Esophagus mucosa (tissue), 1 donor: ENCODE data around the gene BTN3A1. TPM values are rescaled to one million over a fixed set of nuclear protein-coding genes. Genes with fewer than 3 reads are reported as not detected.
"Not testable (repeated sequence)": the region's sequence is repeated elsewhere in the genome, so short reads cannot be mapped to it uniquely, and the experiment has no call there.

Experiments used
- ATAC-seq: fragments of 200-7000 bp; cut with Tn5 transposase; one replicate; pipeline ENCODE4 v1.9.1; 2020
- total RNA-seq: library from RNA; stranded (reverse); gene quantifications from one replicate; pipeline ENCODE4 v1.2.4, GENCODE V29; 2023
- donor health status: DM: yes; HTN: yes; CAD: no.

BTN3A1 gene
- total RNA-seq, 1 donor from 2014 or later, result 6.2 TPM

DNA sequence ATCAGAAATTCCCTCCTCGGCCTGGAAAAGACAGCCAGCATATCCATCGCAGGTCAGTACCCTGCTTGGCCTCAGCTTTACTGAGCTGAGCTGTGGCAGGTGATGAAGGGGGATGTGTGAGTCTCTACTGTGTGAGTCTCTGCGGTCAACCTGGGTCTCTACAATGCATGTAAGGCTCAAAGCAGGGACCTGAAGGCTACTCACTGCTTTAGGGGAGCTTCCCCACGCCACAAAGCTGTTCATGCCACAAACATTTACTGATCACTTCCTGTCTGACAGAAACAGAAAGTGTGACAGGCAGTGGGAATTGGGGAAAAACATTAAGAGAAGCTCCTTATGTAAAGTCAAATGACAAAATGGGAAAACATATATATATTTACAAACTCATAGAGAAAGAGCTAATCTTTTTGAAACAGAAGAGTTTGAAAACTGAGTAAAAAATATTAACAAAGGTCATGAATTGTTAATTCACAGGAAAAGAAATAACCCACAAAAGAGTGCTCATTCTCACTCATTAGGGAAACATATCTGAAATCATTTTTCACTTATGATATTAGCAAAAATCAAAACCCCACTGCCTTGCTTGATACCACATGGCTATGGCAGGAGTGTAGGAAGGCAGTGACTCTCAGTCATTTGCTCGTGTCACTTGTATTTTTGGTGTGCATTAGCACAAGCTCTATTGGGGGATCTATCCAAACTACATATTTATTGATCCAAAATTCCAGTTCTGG, 44.0 kb downstream of the BTN3A1 start:
- ATAC-seq, result no peak

DNA sequence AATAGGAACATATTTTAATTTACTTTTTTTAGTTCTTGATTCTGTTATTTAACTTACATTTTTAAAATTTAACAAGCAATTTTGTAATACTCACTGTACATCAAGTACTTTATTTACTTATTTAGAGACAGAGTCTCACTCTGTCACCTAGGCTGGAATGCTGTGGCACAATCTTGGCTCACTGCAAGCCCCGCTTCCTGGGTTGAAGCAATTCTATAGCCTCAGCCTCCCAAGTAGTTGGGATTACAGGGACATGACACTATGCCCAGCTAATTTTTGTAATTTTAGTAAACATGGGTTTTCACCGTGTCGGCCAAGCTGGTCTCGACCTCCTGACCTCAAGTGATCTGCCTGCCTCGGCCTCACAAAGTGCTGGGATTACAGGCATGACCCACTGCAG, 45.2 kb downstream of the BTN3A1 start:
- ATAC-seq, result no peak

DNA sequence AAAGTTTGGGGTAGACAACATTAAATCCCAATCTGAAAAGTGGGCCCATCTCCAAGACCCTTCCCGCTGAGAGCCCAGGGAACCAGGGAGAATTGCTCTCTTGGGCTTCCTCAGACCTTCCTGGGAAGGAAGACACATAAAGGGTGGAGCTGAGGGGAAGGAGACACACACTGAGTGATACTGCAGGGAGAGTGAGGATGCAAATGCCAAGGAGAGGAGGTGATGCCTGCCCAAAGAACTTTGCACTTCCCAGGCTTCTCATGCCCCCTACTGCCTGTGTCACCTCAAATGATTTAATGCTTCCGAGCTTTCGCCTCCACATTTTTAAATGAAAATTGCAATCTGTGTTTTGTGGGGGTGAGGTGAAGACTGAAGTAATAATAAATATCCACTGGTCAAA, 48.2 kb downstream of the BTN3A1 start:
- ATAC-seq, result no peak

DNA sequence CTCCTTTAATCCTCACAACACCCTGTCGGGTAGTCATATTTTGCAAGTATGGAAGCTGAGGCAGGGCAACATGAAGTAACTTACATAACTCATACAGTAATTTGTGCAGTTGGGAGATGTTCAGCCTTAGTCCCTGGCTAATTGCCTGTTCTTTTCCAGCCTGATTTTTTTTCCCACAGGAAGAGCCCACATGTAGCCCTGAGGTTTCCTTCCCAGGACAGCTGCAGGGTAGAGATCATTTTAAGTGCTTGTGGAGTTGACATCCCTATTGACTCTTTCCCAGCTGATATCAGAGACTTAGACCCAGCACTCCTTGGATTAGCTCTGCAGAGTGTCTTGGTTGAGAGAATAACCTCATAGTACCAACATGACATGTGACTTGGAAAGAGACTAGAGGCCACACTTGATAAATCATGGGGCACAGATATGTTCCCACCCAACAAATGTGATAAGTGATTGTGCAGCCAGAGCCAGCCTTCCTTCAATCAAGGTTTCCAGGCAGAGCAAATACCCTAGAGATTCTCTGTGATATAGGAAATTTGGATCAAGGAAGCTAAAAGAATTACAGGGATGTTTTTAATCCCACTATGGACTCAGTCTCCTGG, 50.7 kb downstream of the BTN3A1 start:
- ATAC-seq, result no peak

DNA sequence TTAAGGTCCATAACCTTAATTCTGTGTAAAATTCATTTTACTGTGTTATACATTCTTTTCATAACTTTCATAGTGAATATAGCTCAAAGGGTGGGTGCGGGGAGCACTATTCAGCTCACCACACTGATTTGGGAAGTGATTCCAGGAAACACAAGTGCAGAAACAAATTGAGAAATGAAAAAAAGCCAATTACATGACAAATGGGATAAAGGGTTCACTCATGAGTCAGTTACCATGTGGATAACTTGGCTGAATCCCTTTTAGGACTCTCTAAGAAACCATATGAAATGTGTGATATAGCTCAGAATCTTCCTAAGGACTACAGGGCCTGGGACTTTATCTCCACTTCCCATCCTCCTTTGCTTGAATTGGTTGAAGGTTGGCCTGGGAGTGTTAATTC, 52.6 kb downstream of the BTN3A1 start:
- no peak for ATAC-seq

DNA sequence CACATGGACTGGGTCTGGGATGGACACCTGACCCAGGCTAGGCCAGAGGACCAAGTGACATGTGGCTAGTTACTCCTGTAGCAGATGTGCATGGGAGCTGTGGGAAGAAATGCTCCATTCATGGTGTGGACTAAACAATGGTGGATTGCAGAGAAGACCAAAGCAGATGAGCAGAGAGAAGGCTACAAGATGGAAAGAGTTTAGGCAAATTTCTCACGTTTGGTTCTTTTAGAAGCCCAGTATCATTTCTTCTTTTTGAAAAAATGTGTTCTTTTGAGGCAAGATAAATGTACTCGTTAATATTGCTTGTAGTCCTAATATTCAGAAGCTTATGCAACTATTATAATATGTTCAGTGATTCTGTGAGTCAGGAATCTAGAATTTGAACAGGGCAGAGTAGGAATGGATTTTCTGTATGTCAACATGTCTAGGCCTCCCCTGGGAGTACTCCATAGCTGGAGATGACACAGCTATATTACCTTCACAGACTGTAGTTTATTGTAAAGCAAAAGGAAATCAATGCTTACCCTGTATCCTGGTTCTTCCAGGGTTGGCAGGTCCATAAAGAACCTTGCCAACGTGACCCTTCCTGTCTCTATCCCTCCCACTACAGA, 53.4 kb downstream of the BTN3A1 start:
- ATAC-seq, result no peak

DNA sequence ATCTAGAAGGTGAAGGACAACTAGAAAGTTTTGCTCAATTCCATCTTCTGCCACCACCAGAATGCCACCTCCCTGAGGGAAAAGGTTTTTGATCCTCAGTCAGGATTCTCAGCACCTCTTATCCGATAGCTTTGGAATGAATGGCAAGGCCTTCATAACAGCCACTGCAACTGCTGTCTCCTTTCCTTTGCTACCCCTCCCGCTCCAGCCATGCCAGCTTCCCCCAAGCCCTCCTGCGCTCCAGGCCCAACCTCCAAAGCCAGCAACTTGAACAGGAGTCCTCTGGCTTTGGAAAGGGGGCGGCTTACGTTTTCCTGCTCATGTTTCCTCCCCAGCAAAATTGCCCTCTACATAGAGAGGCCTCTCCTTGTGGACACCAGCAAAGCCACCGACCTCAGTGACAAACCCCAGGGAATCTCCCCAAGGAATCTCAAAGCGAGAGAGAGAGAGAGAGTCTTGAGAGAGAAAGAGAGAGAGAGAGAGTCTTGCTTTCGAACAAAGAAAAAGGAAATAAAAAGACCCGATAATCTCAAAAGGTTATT, 55.3 kb downstream of the BTN3A1 start:
- ATAC-seq, result peak; percentile 25

DNA sequence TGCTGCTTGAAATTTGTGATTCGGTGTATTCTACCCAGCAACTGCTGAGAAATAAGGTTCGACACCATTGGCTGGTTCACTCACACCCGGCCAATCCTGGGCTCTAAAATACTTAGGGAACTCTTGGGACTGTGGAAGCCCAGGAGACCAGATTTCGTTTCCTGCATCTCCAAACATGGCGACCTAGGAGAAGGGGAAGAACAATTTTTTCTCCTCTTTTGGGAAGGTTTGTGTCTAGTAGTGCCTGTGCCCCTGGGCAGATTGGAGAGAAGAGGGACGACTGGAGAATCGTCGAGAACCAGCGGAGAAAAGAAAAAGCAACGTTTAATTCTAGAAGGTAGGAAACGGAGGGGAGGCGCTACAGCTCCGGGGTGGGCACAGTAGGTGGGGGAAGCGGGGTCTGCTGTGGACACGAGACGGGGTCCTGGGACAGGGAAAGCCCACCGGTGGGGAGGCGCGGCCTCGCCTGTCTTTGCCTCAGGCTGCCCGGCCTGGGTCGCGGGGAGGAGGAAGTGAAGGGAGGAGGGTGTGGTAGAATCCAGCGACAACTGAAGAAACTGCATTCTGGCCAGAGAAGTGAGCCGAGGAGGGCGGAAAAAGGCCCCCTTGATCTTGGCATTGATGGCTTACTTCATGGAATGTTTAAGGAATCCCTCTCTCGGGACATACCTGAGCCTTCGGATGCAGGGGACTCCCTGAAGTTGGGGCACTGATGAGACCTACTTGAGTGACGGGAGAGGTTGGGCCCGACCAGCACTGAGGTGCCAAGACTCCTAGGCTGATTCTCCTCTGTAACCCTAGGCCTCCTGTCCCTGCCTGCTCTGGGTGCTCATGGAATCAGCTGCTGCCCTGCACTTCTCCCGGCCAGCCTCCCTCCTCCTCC, 56.0 kb downstream of the BTN3A1 start, which contains the start of gene BTN2A1:
Gene BTN2A1, plus strand, starts transcription at position 150 of the 883 bp plus-strand sequence. Its CDS starts 682 bp downstream, at position 832.
- ATAC-seq, result peak; percentile 98

DNA sequence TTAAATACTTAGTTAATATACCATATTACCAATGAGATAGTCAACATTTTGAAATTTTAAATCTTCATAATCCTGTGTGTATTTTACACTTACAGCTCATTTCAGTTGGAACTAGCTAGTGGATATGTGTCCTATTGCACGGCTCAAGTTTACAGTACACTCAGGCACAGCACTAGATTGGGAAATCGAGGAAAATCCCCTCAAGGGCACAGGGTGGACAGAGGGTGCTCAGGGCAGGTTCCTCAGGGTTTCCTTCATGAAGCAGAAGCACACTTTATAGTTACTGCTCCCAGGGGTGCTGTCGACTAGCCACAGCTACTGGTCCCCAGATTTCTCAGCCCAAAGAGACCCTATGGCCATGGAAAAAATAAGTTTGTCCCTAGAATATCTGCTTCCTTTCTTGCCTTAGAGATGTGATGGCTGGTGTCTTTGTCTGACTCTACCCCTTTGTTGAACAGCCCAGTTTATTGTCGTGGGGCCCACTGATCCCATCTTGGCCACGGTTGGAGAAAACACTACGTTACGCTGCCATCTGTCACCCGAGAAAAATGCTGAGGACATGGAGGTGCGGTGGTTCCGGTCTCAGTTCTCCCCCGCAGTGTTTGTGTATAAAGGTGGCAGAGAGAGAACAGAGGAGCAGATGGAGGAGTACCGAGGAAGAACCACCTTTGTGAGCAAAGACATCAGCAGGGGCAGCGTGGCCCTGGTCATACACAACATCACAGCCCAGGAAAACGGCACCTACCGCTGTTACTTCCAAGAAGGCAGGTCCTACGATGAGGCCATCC, 57.1 kb downstream of the BTN3A1 start:
- no peak for ATAC-seq

DNA sequence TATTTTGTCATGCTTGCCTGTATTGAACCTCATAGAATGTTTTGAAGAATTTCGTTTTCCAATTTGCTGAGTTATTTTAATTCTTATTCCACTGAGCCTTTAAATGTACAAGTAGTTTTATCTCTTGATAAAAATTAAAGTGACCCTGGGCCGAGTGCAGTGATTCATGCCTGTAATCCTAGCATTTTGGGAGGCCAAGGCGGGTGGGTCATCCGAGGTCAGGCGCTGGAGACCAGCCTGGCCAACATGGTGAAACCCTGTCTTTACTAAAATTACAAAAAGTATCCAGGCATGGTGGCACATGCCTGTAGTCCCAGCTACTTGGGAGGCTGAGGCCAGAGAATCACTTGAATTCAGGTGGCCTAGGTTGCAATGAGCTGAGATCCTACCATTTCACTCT, 59.3 kb downstream of the BTN3A1 start:
- not testable (repeated sequence) for ATAC-seq

DNA sequence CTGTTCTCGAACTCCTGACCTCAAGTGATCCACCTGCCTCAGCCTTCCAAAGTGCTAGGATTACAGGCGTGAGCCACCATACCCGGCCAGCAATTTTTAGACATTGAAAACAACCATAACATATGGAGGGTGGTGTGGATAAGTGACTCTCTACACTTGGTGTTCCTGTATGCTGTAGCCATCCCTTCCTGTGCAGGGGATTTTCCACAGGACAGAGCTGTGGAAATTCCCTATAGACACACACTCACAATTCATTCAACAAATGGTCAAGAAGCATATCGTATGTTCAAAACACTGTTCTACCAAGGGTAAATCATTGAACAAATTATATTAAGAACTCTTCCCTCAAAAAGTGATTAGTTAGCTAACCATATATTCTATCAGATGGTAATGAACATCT, 61.9 kb downstream of the BTN3A1 start:
- no peak for ATAC-seq

DNA sequence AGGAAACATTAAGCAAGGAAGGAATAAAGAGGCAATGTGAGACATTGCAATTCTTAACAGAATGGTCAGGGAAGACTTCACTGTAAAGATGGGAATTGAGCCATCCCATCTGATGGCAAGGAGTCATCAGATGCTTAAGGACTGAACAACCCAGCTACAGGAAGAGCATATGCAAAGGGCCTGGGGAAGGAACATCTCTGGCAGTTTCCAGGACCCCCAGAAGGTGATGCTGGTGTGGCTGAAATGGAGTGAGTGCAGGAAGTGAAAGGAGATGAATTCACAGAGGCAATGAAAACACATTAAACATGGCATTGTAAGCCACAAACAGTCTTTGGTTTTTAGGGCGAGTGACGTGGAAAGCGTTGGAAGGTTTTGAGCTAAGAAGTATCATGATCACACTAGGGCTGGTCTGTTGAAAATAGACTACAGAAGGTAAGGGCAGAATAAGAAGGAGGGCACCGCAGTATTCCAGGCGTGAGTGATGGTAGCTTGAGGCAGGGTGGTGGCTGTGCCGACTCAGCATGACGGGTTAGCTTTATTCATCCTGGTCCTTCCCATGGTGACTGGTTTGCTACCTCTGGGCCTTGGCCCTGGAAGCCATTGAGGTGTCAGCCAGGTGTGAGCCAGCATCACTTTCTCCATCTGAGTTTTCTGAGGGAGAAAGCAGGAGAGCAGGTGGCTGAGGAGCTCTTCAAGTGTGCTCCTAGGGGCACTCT, 62.5 kb downstream of the BTN3A1 start:
- ATAC-seq, result no peak

Other genes starting within 250 kb of the BTN3A1 start
- 2.7 TPM for gene BTN3A2, start 37.1 kb upstream of the BTN3A1 start, total RNA-seq
- gene BTN2A2, start 19.2 kb upstream of the BTN3A1 start, total RNA-seq, result 2.4 TPM
- gene BTN3A3, start 38.2 kb downstream of the BTN3A1 start, total RNA-seq, result 4.2 TPM
- 8.1 TPM for gene BTN2A1, start 55.7 kb downstream of the BTN3A1 start, total RNA-seq
- not detected for gene BTN1A1, start 98.0 kb downstream of the BTN3A1 start, total RNA-seq
- gene HMGN4, start 136.1 kb downstream of the BTN3A1 start, total RNA-seq, result 29.9 TPM
- gene ABT1, start 194.7 kb downstream of the BTN3A1 start, total RNA-seq, result 14.6 TPM